ENCODE results near the gene VAT1L. TPM values are rescaled to one million over a fixed set of nuclear protein-coding genes. Genes with fewer than 3 reads are reported as not detected.

VAT1L gene
- polyA plus RNA-seq, 1 of the 3 experiments (the other 2 are of a cell fraction), result 52.5 TPM

DNA sequence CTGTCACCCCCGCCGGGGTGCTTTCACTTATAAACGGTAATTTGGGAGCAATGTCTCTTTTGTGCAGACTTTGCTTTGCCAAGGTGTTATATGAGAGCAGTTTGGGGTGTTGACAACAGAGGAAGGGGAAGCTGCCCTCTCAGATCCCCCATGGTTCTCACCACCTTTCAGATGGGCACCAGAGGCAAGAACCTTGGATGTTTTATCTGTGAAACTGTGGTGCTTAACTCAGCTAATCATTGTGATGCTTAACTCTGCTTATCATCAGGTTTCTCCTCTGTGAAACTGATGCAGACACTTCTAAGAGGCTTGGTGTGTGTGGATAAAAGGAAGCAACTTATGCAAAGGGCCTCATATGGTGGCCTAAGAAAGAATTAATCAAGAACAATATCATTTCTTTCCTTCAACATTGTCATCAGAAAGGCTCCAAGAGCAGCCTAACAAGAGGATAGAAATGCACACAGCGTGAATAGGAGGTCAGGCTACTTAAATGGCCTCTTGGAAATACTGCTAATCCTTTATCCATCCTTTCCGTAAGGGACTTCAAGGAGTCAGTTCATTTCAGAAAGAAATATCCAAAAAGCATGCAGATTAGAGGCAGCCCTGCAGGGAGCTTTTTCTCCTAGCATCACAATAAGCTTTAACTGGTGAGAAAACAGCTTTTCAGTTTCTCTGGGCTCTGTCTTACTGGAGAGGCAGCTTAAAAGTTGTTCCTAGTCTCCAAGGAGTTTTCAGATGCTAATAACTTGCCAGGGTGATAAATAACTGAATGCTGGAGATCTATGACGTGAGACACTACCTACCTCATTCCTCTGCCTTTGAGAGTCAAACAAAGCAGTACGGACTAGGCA is 178.9 kb downstream of the VAT1L start:
- H3K79me2 ChIP-seq (ENCODE audit: insufficient read depth), result no peaks in the 10 kb centered on the region
- POLR2A ChIA-PET, result no interaction called here
- H3K27me3 ChIP-seq (ENCODE audit: insufficient read depth), result no peaks in the 10 kb centered on the region
- no peak overlapping the region for H3K4me2 ChIP-seq
- H3F3A ChIP-seq (replicated peaks; ENCODE audit: insufficient read depth), result no peaks in the 10 kb centered on the region
- H3K9ac ChIP-seq, result no peak overlapping the region
- H3K36me3 ChIP-seq (replicated peaks in 1 of 2; ENCODE audit: control insufficient read depth in 1 of 2, insufficient read depth in 2 of 2, low read length in 1 of 2), result no peaks in the 10 kb centered on the region
- DNase-seq, result no peak
- CTCF ChIA-PET, result interaction anchor here (0.9 to 1.7 kb wide), 5 partner anchors 12 to 292 kb away, joined by 3 to 5 read pairs (median 3); no protein-coding TSS in a partner anchor
- no peaks in the 10 kb centered on the region for H3K9me2 ChIP-seq
- no peaks in the 10 kb centered on the region for H3K9me3 ChIP-seq
- no peaks in the 10 kb centered on the region for H4K20me1 ChIP-seq (ENCODE audit: insufficient read depth)
- 82% methylated on average over 7 of the region's 7 CpGs for WGBS (ENCODE audit: low lambda C conversion rate)
- TF ChIP-seq, protein P1, sequence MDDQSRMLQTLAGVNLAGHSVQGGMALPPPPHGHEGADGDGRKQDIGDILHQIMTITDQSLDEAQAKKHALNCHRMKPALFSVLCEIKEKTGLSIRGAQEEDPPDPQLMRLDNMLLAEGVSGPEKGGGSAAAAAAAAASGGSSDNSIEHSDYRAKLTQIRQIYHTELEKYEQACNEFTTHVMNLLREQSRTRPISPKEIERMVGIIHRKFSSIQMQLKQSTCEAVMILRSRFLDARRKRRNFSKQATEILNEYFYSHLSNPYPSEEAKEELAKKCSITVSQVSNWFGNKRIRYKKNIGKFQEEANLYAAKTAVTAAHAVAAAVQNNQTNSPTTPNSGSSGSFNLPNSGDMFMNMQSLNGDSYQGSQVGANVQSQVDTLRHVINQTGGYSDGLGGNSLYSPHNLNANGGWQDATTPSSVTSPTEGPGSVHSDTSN (IDR thresholded peaks at IDR 0.05), result no peak
- no peak for TF ChIP-seq SIN3A (IDR thresholded peaks at IDR 0.05; ENCODE audit: borderline replicate concordance, low read depth, low read length)
- TF ChIP-seq RFX5 (IDR thresholded peaks at IDR 0.05; ENCODE audit: low read length), result no peak
- TF ChIP-seq GABPA (IDR thresholded peaks at IDR 0.05; ENCODE audit: low read depth), result no peak
- no peak for TF ChIP-seq TCF12 (IDR thresholded peaks at IDR 0.05)
- TF ChIP-seq, protein P2, sequence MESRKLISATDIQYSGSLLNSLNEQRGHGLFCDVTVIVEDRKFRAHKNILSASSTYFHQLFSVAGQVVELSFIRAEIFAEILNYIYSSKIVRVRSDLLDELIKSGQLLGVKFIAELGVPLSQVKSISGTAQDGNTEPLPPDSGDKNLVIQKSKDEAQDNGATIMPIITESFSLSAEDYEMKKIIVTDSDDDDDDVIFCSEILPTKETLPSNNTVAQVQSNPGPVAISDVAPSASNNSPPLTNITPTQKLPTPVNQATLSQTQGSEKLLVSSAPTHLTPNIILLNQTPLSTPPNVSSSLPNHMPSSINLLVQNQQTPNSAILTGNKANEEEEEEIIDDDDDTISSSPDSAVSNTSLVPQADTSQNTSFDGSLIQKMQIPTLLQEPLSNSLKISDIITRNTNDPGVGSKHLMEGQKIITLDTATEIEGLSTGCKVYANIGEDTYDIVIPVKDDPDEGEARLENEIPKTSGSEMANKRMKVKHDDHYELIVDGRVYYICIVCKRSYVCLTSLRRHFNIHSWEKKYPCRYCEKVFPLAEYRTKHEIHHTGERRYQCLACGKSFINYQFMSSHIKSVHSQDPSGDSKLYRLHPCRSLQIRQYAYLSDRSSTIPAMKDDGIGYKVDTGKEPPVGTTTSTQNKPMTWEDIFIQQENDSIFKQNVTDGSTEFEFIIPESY (IDR thresholded peaks at IDR 0.05; ENCODE audit: borderline replicate concordance, low read depth), result no peak
- TF ChIP-seq POLR2AphosphoS5 (IDR thresholded peaks at IDR 0.05; ENCODE audit: low read depth, low read length), result no peak
- no peak for TF ChIP-seq EP300 (IDR thresholded peaks at IDR 0.05; ENCODE audit: borderline replicate concordance in 1 of 2, low read depth in 1 of 2, low read length in 1 of 2)
- no peak for TF ChIP-seq FOSL2 (IDR thresholded peaks at IDR 0.05; ENCODE audit: borderline replicate concordance, low read depth)
- TF ChIP-seq ELF1 (IDR thresholded peaks at IDR 0.05), result no peak
- no peak for TF ChIP-seq CHD2 (IDR thresholded peaks at IDR 0.05; ENCODE audit: low read length, partially characterized antibody)
- TF ChIP-seq EZH2phosphoT487 (IDR thresholded peaks at IDR 0.05; ENCODE audit: borderline replicate concordance, low read depth), result no peak
- no peak for TF ChIP-seq TEAD4 (IDR thresholded peaks at IDR 0.05; ENCODE audit: borderline replicate concordance, insufficient read depth)
- TF ChIP-seq TAF1 (IDR thresholded peaks at IDR 0.05; ENCODE audit: borderline replicate concordance, low read depth, low read length), result no peak
- TF ChIP-seq GATA2 (CRISPR knock-in tag; IDR thresholded peaks at IDR 0.05), result no peak
- TF ChIP-seq, protein P3, sequence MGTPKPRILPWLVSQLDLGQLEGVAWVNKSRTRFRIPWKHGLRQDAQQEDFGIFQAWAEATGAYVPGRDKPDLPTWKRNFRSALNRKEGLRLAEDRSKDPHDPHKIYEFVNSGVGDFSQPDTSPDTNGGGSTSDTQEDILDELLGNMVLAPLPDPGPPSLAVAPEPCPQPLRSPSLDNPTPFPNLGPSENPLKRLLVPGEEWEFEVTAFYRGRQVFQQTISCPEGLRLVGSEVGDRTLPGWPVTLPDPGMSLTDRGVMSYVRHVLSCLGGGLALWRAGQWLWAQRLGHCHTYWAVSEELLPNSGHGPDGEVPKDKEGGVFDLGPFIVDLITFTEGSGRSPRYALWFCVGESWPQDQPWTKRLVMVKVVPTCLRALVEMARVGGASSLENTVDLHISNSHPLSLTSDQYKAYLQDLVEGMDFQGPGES (IDR thresholded peaks at IDR 0.05; ENCODE audit: low read depth, low read length), result no peak
- TF ChIP-seq, protein P4, sequence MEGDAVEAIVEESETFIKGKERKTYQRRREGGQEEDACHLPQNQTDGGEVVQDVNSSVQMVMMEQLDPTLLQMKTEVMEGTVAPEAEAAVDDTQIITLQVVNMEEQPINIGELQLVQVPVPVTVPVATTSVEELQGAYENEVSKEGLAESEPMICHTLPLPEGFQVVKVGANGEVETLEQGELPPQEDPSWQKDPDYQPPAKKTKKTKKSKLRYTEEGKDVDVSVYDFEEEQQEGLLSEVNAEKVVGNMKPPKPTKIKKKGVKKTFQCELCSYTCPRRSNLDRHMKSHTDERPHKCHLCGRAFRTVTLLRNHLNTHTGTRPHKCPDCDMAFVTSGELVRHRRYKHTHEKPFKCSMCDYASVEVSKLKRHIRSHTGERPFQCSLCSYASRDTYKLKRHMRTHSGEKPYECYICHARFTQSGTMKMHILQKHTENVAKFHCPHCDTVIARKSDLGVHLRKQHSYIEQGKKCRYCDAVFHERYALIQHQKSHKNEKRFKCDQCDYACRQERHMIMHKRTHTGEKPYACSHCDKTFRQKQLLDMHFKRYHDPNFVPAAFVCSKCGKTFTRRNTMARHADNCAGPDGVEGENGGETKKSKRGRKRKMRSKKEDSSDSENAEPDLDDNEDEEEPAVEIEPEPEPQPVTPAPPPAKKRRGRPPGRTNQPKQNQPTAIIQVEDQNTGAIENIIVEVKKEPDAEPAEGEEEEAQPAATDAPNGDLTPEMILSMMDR (IDR thresholded peaks at IDR 0.05), result no peak
- TF ChIP-seq JUND (IDR thresholded peaks at IDR 0.05), result no peak
- TF ChIP-seq, protein P5, sequence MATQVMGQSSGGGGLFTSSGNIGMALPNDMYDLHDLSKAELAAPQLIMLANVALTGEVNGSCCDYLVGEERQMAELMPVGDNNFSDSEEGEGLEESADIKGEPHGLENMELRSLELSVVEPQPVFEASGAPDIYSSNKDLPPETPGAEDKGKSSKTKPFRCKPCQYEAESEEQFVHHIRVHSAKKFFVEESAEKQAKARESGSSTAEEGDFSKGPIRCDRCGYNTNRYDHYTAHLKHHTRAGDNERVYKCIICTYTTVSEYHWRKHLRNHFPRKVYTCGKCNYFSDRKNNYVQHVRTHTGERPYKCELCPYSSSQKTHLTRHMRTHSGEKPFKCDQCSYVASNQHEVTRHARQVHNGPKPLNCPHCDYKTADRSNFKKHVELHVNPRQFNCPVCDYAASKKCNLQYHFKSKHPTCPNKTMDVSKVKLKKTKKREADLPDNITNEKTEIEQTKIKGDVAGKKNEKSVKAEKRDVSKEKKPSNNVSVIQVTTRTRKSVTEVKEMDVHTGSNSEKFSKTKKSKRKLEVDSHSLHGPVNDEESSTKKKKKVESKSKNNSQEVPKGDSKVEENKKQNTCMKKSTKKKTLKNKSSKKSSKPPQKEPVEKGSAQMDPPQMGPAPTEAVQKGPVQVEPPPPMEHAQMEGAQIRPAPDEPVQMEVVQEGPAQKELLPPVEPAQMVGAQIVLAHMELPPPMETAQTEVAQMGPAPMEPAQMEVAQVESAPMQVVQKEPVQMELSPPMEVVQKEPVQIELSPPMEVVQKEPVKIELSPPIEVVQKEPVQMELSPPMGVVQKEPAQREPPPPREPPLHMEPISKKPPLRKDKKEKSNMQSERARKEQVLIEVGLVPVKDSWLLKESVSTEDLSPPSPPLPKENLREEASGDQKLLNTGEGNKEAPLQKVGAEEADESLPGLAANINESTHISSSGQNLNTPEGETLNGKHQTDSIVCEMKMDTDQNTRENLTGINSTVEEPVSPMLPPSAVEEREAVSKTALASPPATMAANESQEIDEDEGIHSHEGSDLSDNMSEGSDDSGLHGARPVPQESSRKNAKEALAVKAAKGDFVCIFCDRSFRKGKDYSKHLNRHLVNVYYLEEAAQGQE (IDR thresholded peaks at IDR 0.05; ENCODE audit: low read depth, low read length), result no peak
- no peak overlapping the region for H2AFZ ChIP-seq (ENCODE audit: low read depth)
- H3K4me3 ChIP-seq (ENCODE audit: low read depth in 2 of 2, low read length in 1 of 2), result no peak overlapping the region
- H3K4me1 ChIP-seq (ENCODE audit: control insufficient read depth in 1 of 2, insufficient read depth in 2 of 2, low read depth in 1 of 2, low read length in 1 of 2), result peaks cover 0 to 11% of the 10 kb centered on the region in 2 experiments; a peak in 2 of 4 replicates
- no peak overlapping the region for H3K27ac ChIP-seq (ENCODE audit: low read depth in 2 of 2, low read length in 1 of 2)
